ENCODE measurements around the gene TREM1.
"Not testable (repeated sequence)": the region's sequence is repeated elsewhere in the genome, so short reads cannot be mapped to it uniquely, and the experiment has no call there.

TREM1 gene

DNA sequence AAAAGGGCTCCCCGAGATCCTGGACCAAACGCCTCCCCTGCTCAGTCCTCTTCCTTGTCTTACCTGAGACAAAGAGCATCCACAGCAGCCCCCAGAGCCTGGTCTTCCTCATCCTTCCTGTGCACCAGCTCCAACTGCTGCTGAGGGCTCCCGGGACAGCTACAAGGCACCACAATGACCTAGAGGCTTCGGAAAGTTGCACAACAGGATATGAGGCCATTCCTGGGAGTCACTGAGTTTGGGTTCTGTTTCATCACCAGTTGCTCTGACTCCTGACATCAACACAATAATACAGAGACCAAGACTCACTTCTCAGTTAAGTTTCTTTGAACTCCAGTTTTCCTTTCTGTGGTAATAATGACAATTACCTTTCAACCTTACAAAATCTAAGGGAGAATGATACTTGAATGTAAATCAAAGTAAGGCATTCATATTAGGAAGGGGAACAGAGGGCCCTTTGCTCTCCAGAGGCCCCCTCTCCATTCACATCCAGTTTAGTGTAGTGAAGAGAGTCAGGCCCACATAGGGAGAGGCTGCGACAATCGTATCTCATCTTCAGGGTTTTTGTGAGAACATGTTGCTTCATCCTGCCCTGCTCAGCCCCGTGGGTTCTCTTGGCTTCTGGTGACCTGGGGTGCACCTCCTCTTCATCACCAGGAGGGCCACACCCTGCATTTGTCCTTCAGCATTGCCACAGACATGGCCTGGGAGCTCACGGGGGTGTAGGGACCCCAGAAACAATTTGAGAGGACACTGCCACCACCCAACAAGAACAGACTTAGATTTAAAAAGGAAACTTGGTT is at the start of gene TREM1:
TSS of gene TREM1 (minus strand) at position 139 of the 803 bp plus-strand sequence. CDS start at position 112, 27 bp downstream.
- peak; percentile 38 for DNase-seq (ENCODE audit: low spot score)

DNA sequence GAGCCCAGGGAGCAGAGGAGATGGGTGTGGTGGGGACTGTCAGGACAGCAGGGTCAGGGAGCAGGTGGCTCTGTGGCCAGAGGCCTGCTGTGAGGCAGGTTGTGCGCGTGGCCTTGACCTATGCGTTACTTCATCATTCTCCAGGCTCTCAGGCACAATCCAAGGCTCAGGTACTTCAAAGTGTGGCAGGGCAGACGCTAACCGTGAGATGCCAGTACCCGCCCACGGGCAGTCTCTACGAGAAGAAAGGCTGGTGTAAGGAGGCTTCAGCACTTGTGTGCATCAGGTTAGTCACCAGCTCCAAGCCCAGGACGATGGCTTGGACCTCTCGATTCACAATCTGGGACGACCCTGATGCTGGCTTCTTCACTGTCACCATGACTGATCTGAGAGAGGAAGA is 49.5 kb upstream of the TREM1 start:
- DNase-seq (ENCODE audit: low spot score) = no peak

DNA sequence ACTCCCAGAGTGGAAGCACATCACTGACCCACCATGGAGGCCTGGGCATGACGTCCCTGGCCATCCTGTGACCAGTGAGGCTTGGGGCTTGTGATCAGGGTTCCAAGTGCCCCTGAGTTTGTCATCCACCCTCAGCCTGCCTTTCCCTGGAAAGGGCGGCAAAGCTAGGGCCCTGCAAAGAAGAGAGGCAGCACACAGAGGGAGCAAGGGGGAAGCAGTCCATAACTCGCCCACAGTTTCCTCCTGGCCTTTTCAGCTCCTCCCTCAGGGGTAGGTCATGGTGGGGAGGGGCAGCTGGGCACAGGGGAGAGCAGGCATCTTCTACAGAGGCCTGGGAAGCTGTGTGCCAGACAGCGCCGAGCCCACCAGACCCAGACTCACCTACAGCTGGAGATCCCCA is 48.8 kb upstream of the TREM1 start, which contains the start of gene NCR2:
TSS of gene NCR2 (plus strand) at position 313 of the 400 bp plus-strand sequence. CDS start 269 bp downstream, outside the sequence.
- no peak for DNase-seq (ENCODE audit: low spot score)

DNA sequence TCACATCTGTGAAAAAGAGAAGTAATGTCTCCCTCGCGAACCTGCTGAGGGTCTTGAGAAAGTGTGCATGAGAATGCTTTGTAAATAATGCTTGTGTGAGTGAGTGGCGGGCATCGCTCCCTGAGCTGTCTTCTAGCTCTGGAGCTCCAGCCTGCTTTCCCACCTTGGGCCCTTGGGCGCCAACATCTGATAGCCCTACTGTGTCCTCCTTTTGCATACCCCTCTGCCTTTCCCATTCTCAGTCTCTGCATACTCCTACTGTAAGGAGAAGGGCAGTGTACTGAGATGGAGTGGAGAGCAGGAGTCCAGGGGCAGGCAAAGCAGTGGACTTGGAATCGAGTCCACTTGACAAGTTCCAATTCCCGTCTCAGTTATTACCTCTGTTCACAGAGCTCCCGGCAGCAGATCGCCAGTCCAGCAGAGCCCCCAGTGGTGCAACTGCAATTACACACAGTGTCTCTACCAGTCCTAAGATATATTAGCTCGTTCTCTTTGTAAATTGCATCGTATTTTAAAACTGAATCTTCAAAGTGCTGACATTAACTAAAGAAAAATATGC is 48.1 kb upstream of the TREM1 start:
- no peak for DNase-seq (ENCODE audit: low spot score)

DNA sequence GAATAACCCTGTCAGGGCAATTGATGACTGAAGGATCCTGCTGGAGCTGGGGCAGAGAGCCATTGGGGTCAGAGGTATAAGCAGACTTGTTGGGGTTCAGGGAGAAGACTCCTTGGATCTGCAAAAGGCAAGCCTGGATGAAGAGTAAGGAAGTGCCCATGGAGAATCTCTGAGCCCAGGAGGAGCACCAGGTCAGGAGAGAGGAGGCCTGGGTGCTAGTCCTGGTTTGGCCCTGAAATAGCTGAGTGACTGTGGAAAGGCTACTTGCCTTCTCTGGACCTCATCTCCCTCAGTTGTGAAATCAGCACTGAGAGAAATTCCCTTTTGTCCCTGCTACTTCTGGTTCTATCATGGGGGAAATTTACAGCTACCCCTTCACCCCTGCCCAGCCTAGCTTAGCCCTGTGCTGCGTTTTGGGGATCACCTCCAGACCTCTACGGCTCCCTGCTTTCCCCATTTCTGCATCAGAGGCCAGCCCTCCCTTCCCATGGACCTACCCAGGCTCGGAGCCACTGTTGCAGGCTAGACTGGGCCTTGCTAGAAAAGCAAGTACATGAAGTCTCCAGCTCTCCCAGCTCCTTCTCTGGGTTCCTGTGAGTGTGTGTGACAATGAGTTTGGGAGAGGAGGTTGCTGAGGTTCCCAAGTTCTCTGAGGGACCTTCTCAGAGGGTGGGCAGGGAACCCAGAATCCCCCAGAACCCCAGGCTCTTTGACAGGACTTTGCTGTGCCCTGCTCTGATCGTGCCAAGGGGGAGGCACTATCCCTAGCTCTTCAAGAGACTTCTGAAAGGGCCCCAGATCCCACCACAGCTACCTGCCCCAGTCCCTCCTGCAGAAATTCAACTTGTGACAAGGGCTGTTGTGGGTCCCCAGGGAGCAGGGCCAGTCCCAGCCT is 46.6 kb upstream of the TREM1 start:
- DNase-seq (ENCODE audit: low spot score) = no peak

DNA sequence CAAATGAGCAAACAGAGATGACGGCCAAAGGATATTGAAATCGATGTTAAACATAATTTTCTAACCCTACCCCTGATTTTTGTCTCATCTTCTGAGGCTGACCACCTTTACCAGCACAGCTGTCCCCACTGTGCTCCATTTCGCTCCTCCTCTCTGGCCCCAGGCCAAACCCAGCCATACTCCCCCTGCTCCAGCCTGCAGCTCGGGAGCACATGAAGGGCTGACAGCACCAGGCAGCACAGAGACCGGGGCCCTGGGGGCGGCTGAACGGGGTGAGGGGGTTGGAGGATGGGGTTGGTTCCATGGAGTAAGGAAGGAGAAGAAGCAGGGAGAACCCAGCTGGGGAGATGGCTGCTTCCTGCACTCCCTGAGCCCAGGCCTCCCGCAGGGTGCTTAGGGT is 45.8 kb upstream of the TREM1 start:
- DNase-seq (ENCODE audit: low spot score) = no peak

DNA sequence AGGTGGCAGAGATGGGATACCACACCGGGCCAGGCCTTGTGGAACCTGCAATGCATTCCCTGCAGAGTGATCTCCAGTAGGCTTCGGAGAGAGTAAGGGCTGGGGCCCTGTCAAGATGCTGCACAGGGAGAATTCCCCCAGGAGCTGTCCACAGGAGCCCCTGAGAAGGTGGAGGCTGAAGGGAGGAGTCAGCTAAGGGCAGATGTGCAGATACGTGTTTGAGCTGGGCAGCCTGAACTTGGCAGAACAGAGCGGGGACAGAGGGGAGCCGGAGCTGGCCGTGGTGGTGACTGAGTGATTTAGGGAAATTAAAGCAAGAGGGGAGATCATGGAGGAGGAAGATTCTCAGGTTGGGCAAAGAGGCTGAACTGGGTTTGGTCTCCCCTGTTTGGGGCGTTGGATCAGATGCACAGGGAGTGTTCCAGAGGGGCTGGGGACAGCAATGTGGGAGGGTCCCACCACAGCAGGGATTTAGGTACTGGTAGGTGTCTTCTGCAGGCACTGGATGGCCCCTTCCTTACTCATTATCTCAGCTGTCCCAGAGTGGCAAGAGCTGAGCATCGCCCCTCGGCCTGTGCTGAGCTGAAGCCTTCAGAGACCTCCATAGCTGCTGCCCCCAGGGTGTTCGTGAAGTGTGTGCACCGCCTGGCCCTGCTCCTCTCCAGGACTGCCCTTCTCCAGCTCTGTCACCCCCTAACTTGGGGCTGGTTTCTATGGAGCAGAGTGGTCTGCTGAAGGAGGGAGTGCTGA is 45.1 kb upstream of the TREM1 start:
- DNase-seq (ENCODE audit: low spot score) = no peak

DNA sequence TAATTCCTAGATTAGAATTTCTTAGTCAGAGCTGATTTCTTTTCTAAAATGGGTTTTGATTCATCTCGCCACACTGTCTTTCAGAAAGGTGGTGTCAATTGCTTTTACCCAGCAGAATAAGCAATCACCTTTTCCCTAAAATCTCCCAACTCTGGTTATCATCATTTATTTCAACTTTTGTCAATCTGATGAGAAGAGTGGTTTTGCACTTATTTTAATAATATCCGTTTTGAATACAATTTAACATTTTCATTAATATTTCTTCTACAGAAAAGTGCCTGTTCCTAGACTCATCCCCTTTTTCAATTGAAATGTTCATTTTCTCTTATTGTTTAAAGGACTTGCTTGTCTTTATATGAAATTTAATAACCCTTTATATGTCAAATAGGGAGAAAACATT is 40.7 kb upstream of the TREM1 start:
- no peak for DNase-seq (ENCODE audit: low spot score)

DNA sequence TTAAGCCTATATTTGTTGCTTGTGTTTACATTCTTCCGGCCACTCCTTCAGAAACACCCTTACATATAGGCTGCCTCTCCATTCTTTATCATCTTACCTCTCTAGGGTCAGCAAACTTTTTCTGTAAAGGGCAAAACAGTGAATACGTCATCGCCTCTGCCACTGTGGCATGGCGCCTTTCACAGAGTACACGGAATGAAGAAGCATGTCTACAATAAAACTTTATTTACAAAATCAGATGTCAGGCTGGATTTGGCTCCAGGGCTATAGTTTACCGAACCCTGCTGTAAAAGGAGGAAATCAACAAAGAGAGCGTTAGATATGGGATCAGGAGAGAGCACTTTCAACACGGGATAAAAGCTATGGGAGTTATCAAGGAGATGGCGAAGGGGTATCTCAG is 39.6 kb upstream of the TREM1 start:
- no peak for DNase-seq (ENCODE audit: low spot score)

DNA sequence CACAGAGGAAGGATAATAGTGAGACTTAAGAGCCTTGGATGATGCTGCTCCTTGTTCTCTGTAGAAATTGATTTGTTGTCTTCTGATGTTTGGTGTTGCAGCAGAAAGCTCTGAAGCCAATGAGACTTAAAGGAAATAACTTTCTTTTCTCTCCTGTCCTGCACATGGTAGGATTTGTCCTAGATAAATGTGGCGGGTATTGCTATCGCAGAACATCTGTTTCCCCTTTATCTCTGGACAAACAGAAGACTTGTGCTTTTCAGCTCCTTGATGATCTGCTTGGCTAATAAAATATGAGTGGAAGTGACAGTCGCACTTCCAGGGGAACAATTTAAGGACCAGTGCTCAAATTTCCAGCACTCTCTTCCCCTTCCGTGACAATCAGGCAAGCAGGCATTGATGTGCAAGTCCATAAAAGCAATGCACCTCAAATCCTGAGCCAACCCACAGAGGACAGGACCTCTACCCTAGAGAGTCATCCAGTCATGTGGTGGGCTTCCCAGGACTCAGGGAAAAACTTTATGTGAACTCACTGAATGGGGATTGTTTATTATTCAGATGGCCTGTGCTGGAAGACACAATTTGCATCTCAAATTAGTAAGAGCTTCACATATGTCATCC is 39.1 kb upstream of the TREM1 start:
- no peak for DNase-seq (ENCODE audit: low spot score)

DNA sequence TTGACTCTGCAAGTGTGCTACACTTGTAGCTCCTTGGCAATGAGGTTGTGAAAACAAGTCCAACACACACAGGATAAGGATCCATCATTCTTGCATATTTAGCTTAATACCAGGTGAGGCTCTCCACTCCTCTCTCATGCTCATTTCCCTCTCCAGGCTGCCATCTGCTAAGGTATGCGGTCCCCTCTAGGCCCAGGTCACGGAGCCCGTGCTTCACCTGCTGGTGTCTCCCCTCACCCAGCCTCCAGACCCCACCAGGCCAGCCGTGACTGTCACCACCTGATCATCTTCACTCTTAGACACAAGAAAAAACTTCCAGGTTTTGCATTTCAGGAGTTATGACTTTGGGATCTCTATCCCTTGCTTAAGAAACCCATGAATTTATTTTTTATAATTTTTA is 34.7 kb upstream of the TREM1 start:
- DNase-seq (ENCODE audit: low spot score) = no peak

DNA sequence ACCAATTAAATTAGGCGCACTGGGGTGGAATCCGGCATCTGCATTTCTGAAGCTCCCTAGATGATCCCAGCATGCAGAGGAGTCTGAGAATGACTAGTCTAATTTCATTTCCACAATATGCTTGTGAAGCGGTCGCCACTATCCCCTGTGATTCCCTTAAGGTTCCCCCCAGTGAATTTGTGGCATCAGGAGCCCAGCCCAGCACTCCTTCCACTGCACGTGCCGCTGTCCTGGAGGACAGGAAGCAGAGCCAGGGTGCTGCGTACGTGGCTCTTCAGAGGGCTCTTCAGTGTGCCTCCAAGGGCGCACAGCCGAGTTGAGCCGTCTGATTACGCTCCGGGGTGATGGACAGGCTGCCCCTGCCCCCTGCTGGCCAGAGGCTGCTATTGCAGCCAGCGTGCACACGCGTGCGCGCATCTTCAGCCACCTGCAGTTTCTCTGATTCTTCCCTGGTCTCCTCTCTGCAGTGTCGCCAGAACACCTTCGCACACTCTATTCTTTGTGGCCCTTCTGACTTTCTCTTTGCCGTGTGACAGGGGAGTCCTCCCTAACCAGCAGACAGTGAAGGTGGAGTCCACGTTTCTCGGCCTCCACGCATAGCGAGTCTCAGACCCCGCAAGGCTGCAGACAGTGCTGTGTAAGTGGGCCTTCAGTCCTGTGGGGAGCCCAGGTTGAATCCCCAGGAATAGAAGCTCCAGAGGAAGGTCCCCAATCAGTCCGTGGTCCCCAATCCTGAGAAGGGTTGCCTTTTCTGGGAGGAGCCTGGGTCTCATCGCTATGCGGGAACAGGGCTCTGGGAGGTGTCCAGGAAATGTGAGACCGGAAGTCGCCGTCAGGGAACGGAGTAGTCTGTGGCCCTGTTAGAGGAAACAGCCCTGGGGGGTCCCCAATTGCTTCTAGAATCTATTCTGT is 32.4 kb upstream of the TREM1 start:
- peak; percentile 90 for DNase-seq (ENCODE audit: low spot score)

DNA sequence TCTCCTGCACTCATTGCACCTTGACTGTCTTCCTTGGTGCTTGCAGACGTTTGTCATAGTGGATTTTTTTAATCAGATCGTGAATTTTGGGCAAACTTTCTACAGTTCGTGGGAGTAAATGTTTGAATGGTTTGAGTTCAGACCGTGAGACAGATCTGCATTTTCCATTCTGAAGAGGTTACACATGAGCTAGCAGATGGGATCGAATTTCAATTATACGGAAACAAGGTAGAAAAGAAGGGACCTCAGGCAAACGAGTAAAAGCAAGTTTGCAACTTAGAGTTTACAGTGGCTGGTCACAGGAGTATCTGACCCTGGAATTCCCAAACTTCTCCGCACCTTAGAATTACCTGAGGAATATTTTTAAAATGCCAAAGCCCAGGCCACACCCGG is 31.8 kb upstream of the TREM1 start:
- no peak for DNase-seq (ENCODE audit: low spot score)

DNA sequence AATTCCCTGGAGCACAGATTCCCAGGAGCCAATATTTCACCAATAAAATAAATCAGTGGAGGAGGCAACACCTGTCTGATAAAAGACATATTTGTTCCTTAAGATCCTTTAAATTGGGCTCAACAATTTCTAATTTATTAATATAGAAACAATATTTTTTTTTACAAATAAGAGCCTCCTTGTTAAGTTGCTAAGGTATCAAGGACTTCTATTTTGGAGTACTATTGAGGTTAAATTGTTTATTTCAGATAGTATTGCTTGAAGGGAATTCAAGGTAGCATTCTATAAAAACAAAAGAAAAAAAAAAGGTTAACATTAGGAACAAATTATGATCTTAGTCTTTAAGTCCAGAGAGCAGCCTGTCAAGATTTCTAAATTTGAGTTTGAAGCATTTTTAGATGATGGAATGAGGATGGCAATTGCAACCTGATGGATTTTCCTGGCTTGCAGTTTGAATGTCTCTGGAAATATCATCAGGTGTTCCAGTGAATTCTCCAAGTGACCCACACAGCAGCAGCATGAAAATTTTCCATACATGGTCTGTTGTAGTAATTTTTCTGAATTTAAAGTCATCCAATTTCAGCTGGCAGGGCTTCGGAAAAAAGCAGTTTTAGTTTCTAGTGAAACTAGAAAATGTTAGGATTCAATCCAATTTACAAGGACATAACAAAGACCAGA is 29.6 kb upstream of the TREM1 start:
- no peak for DNase-seq (ENCODE audit: low spot score)

DNA sequence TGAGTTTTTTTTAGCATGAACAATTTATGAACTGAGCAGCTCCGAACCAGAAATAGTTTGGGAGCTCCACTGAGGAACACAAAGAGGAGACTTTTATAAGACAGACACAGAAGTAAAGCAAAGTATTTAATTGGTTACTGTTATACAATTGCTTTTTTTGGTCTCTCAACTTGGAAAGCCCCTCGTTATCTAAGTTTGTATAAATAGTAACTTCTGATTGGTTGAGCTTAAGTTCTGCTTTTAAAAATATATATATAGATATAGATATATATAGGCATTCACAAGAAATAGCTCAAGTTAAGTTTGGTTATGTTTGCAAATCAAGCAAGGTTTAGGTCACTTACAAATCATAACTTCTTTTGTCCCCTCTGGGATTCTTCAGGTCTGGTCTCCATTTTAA is 28.7 kb upstream of the TREM1 start:
- DNase-seq (ENCODE audit: low spot score) = no peak

DNA sequence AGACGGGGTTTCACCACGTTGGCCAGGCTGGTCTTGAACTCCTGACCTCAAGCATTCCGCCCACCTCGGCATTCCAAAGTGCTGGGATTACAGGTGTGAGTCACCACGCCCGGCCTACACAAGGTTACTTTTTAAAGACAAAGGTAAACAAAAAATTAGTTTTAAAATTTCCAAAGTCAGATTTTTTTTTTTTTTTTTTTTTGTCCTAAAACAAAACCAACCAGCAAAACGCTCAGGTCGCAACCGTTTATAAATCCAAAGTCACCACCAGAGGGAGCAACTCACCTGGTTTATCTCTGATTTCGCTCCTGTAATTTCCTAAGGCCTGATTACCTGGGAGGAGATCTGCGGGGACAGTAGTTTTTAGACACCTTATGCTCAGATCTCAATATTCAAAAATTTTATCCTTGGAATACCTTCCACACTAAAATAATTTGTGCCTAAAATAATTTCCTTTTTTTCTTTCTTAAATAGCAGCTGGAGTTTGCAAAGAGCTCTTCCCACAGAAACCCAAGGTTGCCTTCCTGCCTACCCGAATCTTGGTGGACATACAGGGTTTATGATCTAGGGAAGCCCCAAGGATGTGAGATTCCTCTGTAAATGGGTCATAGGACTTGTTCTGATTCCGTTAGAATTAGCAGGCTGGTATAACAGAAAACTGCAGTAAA is 19.8 kb upstream of the TREM1 start:
- peak; percentile 49 for DNase-seq (ENCODE audit: low spot score)

DNA sequence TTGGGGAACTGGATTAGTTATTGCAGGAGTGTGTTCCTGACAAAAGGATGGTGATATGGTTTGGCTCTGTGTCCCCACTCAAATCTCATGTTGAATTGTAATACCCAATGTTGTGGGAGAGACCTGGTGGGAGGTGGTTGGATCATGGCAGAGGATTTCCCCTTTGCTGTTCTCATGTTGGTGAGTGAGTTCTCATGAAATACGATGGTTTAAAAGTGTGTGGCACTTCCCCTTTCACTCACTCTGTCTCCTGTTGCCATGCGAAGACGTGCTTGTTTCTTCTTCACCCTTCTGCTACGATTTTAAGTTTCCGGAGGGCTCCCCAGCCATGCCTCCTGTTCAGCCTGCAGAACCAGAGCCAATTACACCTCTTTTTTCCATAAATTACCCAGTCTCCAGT is 16.2 kb upstream of the TREM1 start:
- no peak for DNase-seq (ENCODE audit: low spot score)

DNA sequence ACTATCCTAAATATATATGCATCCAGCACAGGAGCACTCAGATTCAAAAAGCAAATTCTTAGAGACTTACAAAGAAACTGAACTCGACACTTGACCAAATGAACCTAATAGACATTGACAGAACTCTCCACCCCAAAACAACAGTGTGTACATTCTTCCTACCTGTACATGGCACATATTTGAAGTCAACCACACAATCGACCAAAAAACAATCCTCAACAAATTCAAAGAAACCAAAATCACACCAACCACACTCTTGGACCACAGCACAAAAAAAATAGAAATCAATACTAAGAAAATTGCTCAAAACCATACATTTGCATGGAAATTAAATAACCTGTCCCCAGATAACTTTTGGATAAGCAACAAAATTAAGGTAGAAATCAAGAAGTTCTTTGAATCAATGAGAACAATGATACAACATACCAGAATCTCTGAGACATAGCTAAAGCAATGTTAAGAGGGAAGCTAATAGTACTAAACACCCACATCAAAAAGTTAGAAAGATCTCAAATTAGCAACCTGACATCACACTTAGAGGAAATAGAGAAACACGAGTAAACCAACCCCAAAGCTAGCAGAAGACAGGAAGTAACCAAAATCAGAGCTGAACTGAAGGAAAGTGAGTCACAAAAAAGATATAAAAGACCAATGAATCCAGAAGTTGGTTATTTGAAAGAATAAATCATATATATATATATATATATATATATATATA is 12.5 kb upstream of the TREM1 start:
- no peak for DNase-seq (ENCODE audit: low spot score)

DNA sequence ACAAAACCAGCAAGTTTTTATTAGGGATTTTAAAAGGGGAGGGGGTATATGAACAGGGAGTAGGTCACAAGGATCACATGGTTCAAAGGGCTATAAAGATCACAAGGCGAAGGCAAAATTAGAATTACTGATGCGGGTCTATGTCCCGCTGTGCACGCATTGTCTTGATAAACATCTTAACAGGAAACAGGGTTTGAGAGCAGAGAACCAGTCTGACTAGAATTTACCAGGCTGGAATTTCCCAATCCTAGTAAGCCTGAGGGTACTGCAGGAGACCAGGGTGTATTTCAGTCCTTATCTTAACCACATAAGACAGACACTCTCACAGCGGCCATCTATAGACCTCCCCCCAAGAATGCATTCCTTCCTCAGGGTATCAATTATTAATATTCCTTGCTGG is 10.8 kb upstream of the TREM1 start:
- DNase-seq (ENCODE audit: low spot score) = not testable (repeated sequence)
